ENCODE results near the gene UPK3BL2.
"Not testable (repeated sequence)": the region's sequence is repeated elsewhere in the genome, so short reads cannot be mapped to it uniquely, and the experiment has no call there.

UPK3BL2 gene

DNA sequence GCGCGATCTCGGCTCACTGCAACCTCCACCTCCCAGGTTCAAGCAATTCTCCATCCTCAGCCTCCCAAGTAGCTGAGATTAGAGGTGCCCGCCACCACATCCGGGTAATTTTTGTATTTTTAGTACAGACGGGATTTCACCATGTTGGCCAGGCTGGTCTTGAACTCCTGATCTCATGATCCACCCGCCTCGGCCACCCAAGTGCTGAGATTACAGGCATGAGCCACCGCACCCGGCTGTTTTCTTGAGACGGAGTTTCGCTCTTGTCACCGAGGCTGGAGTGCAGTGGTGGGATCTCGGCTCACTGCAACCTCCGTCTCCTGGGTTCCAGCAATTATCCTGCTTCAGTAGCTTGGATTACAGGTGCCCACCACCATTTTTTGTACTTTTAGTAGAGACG, 45.2 kb downstream of the UPK3BL2 start:
- not testable (repeated sequence) for DNase-seq (ENCODE audit: insufficient read length, low spot score); FAIRE-seq

DNA sequence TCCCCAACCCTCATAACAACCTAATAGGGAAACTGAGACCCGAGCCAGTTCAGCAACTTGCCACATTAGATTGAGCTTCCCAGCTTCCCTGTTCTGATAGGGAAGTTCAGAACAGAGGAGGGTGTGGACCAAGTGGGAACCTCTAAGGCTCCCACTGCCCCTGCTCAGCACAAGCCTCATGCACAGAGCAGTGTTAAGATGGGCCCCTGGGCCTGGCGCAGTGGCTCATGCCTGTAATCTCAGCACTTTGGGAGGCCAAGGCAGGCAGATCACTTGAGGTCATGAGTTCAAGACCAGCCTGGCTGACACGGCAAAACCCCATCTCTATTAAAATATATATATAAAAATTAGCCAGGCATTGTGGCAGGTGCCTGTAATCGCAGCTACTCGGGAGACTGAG, 46.2 kb downstream of the UPK3BL2 start:
- not testable (repeated sequence) for FAIRE-seq

DNA sequence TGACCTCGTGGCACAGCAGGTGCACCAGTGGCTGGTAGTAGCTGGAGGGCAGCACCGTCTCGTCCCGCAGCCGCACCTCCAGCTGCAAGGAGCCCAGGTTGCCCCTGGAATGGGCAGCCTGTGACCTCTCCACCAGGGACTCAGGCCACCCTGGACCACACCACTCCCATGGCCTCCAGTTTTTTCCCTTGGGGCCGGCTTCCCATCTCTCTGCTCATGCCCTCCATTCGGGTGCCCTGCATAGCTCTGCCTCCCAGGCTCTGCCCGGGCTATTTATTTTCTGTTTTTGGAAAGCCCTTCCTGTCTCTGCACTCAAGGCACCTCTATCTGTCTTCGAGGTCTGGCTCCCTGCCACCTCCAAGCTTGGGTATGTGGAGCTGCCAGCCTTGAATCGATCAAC, 46.6 kb downstream of the UPK3BL2 start:
- DNase-seq (ENCODE audit: insufficient read length, low spot score); FAIRE-seq: not testable (repeated sequence)

More for the DNA sequence above, 46.2 kb downstream of the UPK3BL2 start:
- not testable (repeated sequence) for DNase-seq (ENCODE audit: insufficient read length, low spot score)

DNA sequence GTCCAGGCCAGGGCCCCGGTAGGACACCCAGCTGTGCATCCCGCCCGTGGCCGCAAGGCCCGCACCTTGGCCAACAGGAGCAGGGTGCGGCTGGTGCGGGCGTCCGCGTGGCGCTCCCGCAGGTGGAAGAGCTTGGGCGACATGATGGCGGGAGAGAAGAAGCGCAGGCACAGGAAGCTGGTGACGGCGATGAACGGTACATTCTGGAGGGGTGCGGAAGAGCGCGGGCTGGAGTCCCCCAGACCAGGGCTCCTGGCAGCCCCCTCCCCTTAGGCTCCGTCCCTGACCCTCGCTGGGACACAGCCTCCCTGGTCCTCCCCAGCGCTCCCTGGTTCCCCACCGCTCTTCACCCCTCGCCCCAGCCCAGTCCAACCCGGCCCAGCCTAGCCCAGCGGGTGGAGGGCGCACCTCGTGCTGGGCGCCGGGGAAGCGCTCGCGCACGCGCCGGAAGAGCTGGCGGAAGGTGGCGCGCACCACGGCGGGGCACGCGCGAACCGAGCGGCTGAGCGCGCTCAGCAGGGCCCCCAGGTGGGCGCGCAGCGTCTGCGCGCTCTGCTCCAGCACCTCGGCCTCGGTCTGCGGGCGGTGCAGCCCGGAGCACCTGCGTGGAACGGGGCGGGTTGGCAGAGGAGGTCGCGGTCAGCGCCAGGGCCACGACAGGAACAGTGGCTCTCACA, 48.9 kb downstream of the UPK3BL2 start:
- not testable (repeated sequence) for FAIRE-seq

DNA sequence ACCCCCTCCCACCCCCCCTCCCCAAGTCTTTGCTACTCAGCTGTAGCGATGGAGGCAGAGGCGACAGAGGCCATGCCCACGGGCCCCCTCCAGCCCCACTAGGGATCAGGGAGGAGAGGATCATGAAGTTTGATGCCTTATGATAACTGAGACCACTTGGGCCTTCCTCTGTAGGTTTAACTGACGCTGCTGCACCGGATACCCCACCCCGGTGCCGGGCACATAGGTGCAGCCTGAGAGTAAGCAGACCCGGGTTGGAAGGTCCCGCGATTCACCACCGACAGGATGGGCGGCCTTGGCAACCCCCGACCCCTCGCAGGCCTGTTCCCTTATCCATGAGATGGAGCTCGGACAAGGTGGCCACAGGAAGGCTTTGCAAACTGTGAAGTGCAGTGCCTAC, 49.5 kb downstream of the UPK3BL2 start:
- DNase-seq (ENCODE audit: insufficient read length, low spot score); FAIRE-seq: not testable (repeated sequence)

More for the DNA sequence above, 48.9 kb downstream of the UPK3BL2 start:
- DNase-seq (ENCODE audit: insufficient read length, low spot score), result not testable (repeated sequence)

DNA sequence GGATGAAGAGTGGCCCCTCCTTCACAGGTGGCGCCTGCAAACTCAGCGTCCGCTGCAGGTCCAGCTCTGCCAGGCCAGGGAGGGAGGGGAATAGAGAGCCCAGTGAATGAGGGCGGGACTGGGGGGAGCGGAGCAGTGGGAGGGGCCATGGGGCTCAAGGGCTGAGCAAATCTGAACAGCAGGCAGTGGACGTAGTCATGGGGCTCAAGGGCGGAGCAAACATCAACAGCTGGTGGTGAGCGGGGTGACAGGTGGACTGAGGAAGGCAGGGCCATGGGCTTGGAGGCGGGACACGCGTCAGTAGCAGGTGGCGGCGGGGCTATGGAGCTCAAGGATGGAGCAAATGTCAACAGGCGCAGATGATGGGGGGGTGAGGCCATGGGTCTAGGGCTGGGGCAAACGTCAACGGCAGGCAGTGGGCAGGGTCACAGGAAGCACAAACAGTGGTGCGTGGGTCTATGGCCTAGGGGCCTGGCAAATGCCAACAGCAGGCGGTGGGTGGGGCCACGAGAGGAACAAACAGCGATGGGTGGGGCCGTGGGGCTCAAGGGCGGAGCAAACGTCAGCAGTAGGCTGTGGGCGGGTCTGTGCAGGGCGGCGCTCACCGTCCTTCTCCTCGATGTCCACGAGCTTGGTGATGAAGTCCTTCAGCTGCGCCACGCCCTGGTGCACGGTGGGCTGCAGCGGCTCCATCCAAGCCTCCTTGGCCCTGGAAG, 50.1 kb downstream of the UPK3BL2 start:
- not testable (repeated sequence) for DNase-seq (ENCODE audit: insufficient read length, low spot score); FAIRE-seq

DNA sequence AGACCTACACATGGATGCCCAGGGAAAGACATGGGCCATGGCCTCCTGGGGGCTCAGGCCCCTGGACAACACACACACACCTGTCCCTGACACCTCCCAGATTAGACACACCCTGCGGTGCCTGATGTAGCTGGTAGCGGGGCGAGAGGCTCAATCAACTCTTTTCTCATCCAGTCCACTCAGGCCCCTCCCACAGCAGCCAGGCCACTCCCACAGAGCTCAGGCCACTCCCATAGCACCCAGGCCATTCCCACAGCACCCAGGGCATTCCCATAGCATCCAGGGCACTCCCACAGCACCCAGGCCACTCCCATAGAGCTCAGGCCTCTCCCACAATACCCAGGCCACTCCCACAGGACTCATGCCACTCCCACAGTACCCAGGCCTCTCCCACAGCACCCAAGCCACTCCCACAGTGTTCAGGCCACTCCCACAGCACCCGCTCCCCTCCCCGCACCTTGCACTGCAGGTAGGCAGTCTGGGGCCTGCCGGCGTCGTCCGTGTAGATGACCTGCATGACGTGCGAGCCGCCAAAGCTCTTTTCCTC, 52.9 kb downstream of the UPK3BL2 start:
- not testable (repeated sequence) for FAIRE-seq; DNase-seq (ENCODE audit: insufficient read length, low spot score)

Data from GM12891 (cell line).